ENCODE data around the gene WBP2NL. TPM values are rescaled to one million over a fixed set of nuclear protein-coding genes. Genes with fewer than 3 reads are reported as not detected.
A peak's percentile ranks its signal among the peaks of the same experiment; 100 is the strongest.

The WBP2NL gene
- total and polyA plus RNA-seq, 2 of the 8 experiments (the other 6 are each of a cell fraction or from before 2014, with no cell fraction given), result not detected

- H3K9me3 ChIP-seq (ENCODE audit: insufficient read depth in 2 of 2, low read depth in 1 of 2, low read length in 1 of 2), result no peaks in the 10 kb centered on the region
- FAIRE-seq (no peak), DNase-seq (ENCODE audit: low read depth in 1 of 2, low spot score in 2 of 2) (no peak)
- H4K8ac ChIP-seq (ENCODE audit: extremely low read depth, insufficient read depth, low read length), result no peak overlapping the region
- WGBS, 2 experiments (ENCODE audit: extremely low coverage in 1 of 2, insufficient coverage in 1 of 2, insufficient read length in 1 of 2, insufficient replicate concordance in 2 of 2, low coverage in 1 of 2, low lambda C conversion rate in 2 of 2, missing lambda C conversion rate in 1 of 2), result 85% methylated on average over 8 of the region's 8 CpGs; no CpG with 5 or more reads in 1 of the 2 experiments
- 0 out of 4 replicates have a peak, but pooled peaks of 1 of the 2 experiments have one; percentile 9 for TF ChIP-seq RAD21 (IDR thresholded peaks at IDR 0.05 in 1 of 2, conservative IDR thresholded peaks at IDR 0.05 in 1 of 2; ENCODE audit: low read depth in 2 of 2, low read length in 2 of 2)
- TF ChIP-seq JUND (IDR thresholded peaks at IDR 0.05; ENCODE audit: low read length), result no peak
- TF ChIP-seq CTCF (IDR thresholded peaks at IDR 0.05; ENCODE audit: control extremely low read depth in 1 of 3, insufficient read depth in 1 of 3, low read depth in 1 of 3, low read length in 3 of 3), result peak; percentile 5 to 29 (median 6); a peak in 2 of 4 replicates
- 0 out of 2 replicates have a peak overlapping the region, but pooled peaks have one; percentile 9 for H2BK12ac ChIP-seq (ENCODE audit: low read depth, low read length)
- no peak overlapping the region for H3K4me3 ChIP-seq (ENCODE audit: extremely low read depth in 1 of 4, insufficient read depth in 2 of 4, low read depth in 3 of 4, low read length in 4 of 4)
- H3K4ac ChIP-seq (replicated peaks; ENCODE audit: insufficient read length, low read depth, low read length), result no peak overlapping the region
- H3K23me2 ChIP-seq (ENCODE audit: low read depth, low read length), result peaks cover 8% of the 10 kb centered on the region; the same call in 1 of the 2 replicates
- CTCF ChIA-PET (ENCODE audit: partially characterized antibody), result no interaction called here
- peaks cover 0 to 9% (median 4%) of the 10 kb centered on the region in 4 experiments; a peak in 2 of 7 replicates for H3K27me3 ChIP-seq (replicated peaks in 1 of 4; ENCODE audit: control insufficient read depth in 3 of 4, extremely low read depth in 1 of 4, insufficient read depth in 3 of 4, low read length in 3 of 4)
- no peak overlapping the region for H3K14ac ChIP-seq (ENCODE audit: insufficient read length)
- peak overlapping the region; percentile 29 for H2BK20ac ChIP-seq (ENCODE audit: low read length)
- no peak overlapping the region for H4K91ac ChIP-seq (replicated peaks; ENCODE audit: insufficient read length, low read length)
- H2AFZ ChIP-seq (ENCODE audit: low read length), result no peak overlapping the region
- H3K4me1 ChIP-seq (replicated peaks in 1 of 4; ENCODE audit: control insufficient read depth in 3 of 4, insufficient read depth in 4 of 4, low read length in 3 of 4), result peaks cover 2 to 24% (median 11%) of the 10 kb centered on the region in 4 experiments
- no peak overlapping the region for H2BK5ac ChIP-seq (ENCODE audit: low read depth, low read length)
- no peak overlapping the region; the same call in 1 of the 2 replicates for H2AK5ac ChIP-seq (ENCODE audit: low read depth, low read length)
- no peak overlapping the region for H3K4me2 ChIP-seq (ENCODE audit: insufficient read depth in 1 of 2, low read depth in 2 of 2, low read length in 2 of 2)
- H3K56ac ChIP-seq (replicated peaks; ENCODE audit: insufficient read length, low read depth, low read length), result no peak overlapping the region
- H3K79me2 ChIP-seq (ENCODE audit: control insufficient read depth in 1 of 2, insufficient read depth in 2 of 2, low read length in 2 of 2), result no peaks in the 10 kb centered on the region
- H3K23ac ChIP-seq (ENCODE audit: insufficient read length), result no peak overlapping the region
- no peak overlapping the region for H3K27ac ChIP-seq (ENCODE audit: low read depth, low read length)
- H2BK120ac ChIP-seq (replicated peaks; ENCODE audit: low read depth, low read length), result no peak overlapping the region
- H2BK15ac ChIP-seq (ENCODE audit: low read length), result peak overlapping the region; percentile 8; the same call in 1 of the 2 replicates
- H3K9ac ChIP-seq (replicated peaks in 1 of 4; ENCODE audit: extremely low read depth in 1 of 4, low read depth in 3 of 4, low read length in 3 of 4), result no peak overlapping the region
- no peak overlapping the region for H4K5ac ChIP-seq (ENCODE audit: insufficient read length, low read depth, low read length)
- POLR2A ChIA-PET (ENCODE audit: partially characterized antibody), result interaction anchor here (2.1 to 3.3 kb wide), 2 partner anchors 10 to 17 kb away, joined by 4 to 24 read pairs; partner anchors contain the start of gene NDUFA6
- H3K79me1 ChIP-seq (ENCODE audit: low read depth, low read length), result no peaks in the 10 kb centered on the region
- no peaks in the 10 kb centered on the region for H4K20me1 ChIP-seq (replicated peaks in 1 of 2; ENCODE audit: control insufficient read depth in 1 of 2, insufficient read depth in 2 of 2, low read length in 2 of 2)
- no peak overlapping the region for H3K18ac ChIP-seq (ENCODE audit: extremely low read depth, low read length)
- 0 out of 8 replicates have a peak, but pooled peaks cover 0 to 3% (median 0%) of the 10 kb centered on the region in 4 experiments for H3K36me3 ChIP-seq (ENCODE audit: control insufficient read depth in 2 of 4, insufficient read depth in 4 of 4, low read length in 3 of 4)
Observed at GRCh38 chr22:42072606-42073330, 74.2 kb downstream of the WBP2NL start.

All from H1 (cell line).